NCI-H446 (cell line): ENCODE measurements around the gene G2E3.
A peak's percentile ranks its signal among the peaks of the same experiment; 100 is the strongest.
"Not testable (repeated sequence)": the region's sequence is repeated elsewhere in the genome, so short reads cannot be mapped to it uniquely, and the experiment has no call there.

ENCODE experiments used
- DNase-seq, 2 experiments: peaks; one replicate each; lab custom pipeline; 2025; lab: John Stamatoyannopoulos, UW

Gene G2E3

GRCh38 chr14:30559638-30560091 lies 707 bp downstream of the G2E3 start:
- DNase-seq, result peak in 1 of 2 experiments; percentile 26

GRCh38 chr14:30560581-30560980 lies 1.6 kb downstream of the G2E3 start:
- DNase-seq, result no peak

- DNase-seq, result no peak
Measured at GRCh38 chr14:30564235-30564867, 5.4 kb downstream of the G2E3 start.

- no peak for DNase-seq
Measured at GRCh38 chr14:30564868-30565248, 5.9 kb downstream of the G2E3 start.

- DNase-seq, result no peak
Measured at GRCh38 chr14:30569216-30569902, 10.4 kb downstream of the G2E3 start.

- no peak for DNase-seq
Measured at GRCh38 chr14:30569903-30570226, 10.9 kb downstream of the G2E3 start.

- DNase-seq, result no peak
Measured at GRCh38 chr14:30572237-30572636, 13.3 kb downstream of the G2E3 start.

GRCh38 chr14:30572771-30573170 lies 13.8 kb downstream of the G2E3 start:
- DNase-seq, result no peak

GRCh38 chr14:30573226-30573814 lies 14.4 kb downstream of the G2E3 start:
- DNase-seq, result no peak

GRCh38 chr14:30573966-30574365 lies 15.0 kb downstream of the G2E3 start:
- DNase-seq, result no peak

GRCh38 chr14:30574777-30575176 lies 15.8 kb downstream of the G2E3 start:
- not testable (repeated sequence) for DNase-seq

GRCh38 chr14:30576333-30576732 lies 17.4 kb downstream of the G2E3 start:
- not testable (repeated sequence) for DNase-seq

- no peak for DNase-seq
Measured at GRCh38 chr14:30580616-30581282, 21.8 kb downstream of the G2E3 start.

GRCh38 chr14:30581283-30581625 lies 22.3 kb downstream of the G2E3 start:
- DNase-seq, result no peak

- DNase-seq, result no peak
Measured at GRCh38 chr14:30582376-30582775, 23.4 kb downstream of the G2E3 start.

- no peak for DNase-seq
Measured at GRCh38 chr14:30584058-30584630, 25.2 kb downstream of the G2E3 start.

- DNase-seq, result no peak
Measured at GRCh38 chr14:30585204-30585603, 26.2 kb downstream of the G2E3 start.

- no peak for DNase-seq
Measured at GRCh38 chr14:30587141-30587540, 28.2 kb downstream of the G2E3 start.

GRCh38 chr14:30588873-30589272 lies 29.9 kb downstream of the G2E3 start:
- no peak for DNase-seq

GRCh38 chr14:30596935-30597334 lies 38.0 kb downstream of the G2E3 start:
- DNase-seq, result no peak

GRCh38 chr14:30597504-30597903 lies 38.5 kb downstream of the G2E3 start:
- no peak for DNase-seq
